T-helper 1 cell (primary cell): Measurements from ENCODE around the gene GPR153.
"Not testable (repeated sequence)": the region's sequence is repeated elsewhere in the genome, so short reads cannot be mapped to it uniquely, and the experiment has no call there.

Experiments used
- DNase-seq, 5 donors: peaks; one replicate each; pipeline ENCODE4 v3.0.0-alpha.2; 2012 to 2020

GPR153 gene

DNA sequence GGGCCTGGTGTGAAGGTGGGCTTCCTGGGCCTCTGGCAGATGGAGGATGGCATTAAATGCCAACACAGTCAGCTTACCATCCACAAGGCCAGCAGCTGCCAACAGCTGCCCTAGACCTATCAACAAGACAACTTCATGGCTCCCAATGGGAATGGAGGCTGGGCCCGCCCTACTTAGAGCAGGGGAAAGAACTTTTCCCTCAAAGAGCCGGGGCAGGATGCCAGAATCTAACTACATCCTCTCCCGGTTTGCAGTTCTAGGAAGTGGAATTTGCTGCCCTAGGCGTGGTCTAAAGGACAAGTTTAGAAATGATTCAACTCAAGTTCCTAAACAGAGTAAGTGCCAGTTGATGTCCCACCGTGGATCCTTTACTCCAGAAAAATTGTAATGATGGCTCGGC lies 38.3 kb downstream of the GPR153 start:
- no peak for DNase-seq

DNA sequence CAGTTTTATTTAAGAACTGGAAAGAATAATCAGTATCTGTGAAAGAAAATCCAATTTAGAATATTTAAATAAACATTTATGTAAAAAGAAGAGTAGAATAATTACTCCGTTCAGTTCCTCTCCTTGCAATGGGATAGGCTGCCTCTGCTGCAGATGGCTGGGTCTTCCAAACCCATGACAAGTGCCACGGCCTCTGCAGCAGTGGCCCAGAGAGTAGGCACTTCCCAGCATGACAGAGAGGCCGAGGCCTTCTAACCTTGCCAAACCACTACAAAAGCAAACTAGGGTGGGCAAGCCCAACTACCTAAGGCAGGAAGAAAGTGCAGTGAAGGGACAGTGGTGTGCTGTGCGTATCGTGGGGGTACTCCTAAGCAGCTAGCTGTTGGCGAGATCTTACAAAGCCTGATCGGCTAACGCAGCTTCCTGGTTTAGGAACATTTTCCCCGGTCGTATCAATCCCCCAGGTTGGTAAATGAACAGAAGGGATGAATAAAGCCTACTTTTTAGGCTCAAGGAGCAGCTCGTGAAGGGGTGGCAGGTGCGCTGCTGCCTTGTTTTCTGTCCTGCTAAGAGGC lies 39.6 kb downstream of the GPR153 start:
- DNase-seq = no peak

GRCh38 chr1:6220236-6220635 lies 40.7 kb downstream of the GPR153 start:
- no peak for DNase-seq

DNA sequence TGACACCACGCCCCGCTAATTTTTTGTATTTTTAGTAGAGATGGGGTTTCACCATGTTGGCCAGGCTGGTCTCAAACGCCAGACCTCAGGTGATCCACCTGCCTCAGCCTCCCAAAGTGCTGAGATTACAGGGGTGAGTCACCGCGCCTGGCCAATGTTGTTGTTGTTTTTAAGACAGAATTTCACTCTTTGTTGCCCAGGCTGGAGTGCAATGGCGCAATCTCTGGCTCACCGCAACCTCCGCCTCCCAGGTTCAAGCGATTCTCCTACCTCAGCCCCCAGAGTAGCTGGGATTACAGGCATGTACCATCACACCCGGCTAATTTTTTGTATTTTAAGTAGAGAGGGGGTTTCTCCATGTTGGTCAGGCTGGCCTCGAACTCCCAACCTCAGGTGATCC lies 41.3 kb downstream of the GPR153 start:
- not testable (repeated sequence) for DNase-seq

DNA sequence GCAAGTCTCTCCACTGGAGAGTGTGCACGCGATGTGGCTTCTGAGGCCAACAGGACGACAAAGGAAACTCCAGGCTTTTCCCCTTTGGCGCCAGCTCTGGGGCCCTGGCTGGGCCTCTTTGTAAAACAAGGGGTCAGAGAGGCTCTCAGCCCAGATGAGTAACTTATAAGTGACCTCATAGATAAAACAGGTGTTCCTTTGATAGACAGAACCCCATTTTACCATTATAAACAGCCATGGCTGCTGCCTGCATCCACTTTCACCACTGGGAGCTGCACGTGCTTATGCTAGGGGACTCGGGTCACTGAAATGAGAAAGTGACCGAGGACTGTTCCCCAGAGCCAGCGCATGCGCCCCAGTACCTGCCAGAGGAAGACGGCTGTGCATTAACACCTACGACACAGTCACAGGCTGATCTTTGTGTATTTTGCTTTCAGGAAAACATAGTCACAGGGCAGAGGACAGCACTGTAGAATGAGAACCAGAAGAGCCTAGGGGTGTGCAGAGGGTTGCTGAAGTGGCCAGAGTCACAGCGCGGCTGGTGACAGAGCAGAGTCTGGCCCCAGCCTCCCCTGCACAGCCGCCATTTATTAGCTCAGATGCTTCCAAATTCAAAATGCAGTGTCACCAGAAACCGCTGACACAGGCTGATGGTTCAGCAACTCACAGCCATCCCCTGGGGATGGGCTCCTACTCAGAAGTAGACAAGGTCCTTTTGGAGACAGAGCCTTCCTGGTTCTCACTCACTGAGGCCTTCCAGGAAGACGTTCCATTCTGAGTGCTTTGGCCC lies 42.3 kb downstream of the GPR153 start:
- DNase-seq = no peak

DNA sequence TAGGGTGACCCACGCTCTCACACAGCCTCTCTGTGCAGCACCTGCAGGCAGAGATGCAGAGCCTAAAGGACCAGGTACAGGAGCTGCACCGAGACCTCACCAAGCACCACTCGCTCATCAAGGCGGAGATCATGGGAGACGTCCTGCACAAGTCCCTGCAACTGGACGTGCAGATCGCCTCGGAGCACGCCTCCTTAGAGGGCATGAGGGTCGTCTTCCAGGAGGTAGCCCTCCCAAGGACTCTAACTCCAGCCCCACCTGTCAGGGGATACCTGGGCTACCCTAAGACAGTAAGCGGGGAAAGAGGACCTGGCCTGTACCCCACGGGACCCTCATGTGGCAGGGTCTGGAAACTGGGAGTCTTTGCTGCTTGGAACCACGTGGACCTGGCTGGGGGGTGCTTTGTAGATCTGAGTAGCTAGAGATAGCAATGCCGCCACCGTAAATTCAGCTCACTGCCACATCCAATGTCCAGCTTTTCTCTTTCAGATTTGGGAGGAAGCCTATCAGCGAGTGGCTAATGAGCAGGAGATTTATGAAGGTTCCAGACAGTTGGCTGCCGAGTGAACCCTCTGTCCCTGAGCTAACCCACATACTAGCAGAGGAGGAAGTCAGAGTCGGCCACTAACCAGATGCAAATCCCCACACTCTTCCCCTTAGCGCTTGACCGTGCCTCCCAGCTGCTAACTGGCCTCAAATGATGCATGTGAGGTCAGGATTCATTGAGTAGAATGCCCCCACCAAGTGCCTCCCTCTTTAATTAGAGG lies 48.5 kb downstream of the GPR153 start:
- no peak for DNase-seq

DNA sequence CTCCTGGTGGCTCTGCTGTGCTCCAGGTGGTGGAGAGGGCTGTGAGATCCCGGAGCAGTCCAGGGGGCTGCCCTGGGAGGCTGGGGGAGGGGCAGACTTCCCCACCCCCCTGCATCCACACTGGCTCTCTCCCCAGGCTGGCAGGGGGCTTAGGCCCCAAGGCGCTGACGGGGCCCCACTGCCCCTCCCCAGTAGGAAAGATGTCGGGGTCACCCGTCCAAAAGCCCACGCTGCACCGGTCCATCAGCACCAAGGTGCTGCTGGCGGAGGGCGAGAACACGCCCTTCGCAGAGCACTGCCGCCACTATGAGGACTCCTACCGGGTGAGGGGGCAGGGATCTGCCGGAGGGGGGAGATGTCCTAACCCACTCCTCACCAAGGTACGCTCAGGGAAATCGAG lies 49.2 kb downstream of the GPR153 start:
- no peak for DNase-seq

DNA sequence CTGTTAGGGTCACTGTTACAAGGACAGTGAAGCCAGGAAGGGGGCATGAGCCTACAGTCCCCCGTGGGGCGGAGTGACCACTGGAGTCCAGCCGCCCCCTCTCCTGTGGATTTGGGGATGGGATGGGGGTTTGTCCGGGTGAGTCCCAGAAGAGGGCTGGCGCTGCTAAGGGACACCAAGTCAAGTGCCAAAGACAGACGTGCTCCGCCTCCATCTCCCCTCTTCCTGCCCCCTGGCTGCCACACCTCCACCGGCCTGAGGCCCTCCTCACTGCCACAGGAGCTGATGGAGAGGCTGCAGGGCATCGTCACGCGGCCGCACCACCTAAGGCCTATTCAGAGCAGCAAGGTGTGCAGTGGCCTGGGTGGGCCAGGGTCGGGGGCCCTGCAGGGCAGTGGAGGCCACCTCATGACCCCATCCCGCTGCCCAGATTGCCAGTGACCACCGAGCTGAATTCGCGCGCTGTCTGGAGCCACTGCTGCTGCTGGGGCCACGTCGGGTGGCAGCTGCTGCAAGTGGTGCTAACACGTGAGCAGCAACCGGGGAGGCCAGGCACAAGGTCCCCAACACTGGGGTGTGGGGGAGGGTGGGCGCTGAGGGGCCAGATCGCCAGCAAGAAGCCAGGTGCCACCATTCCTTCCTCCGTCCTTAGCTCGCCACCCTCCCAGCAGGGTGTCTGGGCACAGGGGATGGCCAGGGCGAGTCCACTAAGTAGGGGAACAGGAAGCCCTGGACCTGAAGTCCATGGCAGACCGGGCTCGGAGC lies 50.1 kb downstream of the GPR153 start:
- no peak for DNase-seq

DNA sequence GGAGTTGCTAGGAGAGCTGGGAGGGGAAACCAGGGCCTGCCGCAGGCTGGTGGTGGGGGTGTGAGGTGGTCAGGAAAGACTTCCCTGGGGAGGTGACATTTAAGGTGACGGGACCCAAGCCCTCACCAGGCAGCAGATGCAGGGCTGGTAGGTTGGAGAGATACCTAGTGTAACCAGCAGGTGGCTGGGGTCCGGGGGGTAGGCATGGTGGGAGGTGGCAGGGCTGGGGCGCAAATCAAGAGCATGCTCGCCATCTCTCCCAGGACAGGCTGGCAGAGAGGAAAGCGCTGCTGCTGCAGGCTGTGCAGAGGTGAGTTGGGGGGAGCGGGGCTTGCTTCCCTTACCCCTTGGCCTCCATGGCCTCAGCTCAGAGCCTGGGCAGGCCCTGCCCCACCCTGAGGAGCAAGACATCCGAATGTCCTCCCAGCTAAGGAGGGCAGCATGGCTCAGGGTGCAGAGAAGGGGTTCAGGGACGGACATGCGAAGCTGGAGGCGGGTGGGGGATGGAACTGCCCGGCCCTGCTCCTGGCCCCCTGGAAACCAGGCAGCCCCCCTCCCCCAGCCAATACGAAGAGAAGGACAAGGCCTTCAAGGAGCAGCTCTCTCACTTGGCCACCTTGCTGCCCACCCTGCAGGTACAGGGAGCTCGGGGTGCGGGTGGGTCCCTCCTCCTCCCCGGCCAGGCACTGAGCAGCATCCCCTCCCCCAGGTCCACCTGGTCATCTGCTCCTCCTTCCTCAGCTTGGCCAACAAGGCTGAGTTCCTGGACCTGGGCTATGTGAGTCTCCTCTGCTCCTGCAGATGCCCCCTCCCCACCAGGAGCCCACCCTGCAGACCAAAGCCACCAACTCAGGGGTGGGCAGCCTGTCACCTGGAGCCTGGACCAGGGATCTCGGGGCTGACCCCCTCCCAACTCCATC lies 51.0 kb downstream of the GPR153 start:
- DNase-seq = no peak

DNA sequence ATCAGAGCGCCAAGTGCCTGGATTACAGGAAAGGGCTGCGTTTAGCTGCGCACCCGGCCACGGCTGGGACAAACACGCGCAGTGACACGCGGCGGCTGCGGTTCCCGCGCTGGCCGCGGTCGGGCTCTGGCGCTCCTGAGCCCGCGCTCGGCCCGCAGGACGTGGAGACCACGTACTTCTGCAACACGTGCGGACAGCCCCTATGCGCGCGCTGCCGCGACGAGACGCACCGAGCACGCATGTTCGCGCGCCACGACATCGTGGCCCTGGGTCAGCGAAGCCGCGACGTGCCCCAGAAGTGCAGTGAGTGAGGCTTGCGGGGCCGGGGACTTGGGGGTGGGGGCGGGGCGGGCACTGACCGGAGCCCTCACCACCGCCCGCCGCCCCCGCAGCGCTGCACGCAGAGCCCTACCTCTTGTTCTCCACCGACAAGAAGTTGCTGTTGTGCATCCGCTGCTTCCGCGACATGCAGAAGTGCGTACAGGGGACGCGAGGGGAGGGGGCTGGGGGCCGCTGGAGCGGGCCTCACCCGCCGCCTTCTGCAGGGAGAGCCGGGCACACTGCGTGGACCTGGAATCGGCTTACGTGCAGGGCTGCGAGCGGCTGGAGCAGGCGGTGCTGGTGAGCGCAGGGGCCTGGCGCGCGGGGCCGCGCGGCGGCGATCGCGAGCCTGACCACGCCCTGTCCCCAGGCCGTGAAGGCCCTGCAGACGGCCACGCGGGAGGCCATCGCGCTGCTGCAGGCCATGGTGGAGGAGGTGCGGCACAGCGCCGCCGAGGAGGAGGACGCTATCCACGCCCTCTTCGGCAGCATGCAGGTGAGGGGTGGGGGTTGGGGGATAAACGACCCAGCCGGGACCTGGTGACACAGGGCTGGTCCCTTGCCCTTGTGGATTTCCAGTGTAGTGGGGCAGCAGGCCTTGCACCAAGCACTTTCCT lies 51.9 kb downstream of the GPR153 start:
- peak in 1 of 5 donors; percentile 29 for DNase-seq

- no peak for DNase-seq
Measured at GRCh38 chr1:6207921-6208320, 53.0 kb downstream of the GPR153 start.

- no peak for DNase-seq
Measured at GRCh38 chr1:6207075-6207885, 53.6 kb downstream of the GPR153 start.

GRCh38 chr1:6206520-6206855 lies 54.4 kb downstream of the GPR153 start:
- DNase-seq = no peak

- DNase-seq = peak; percentile 41 to 67 (median 53)
Measured at GRCh38 chr1:6205849-6206519, 54.9 kb downstream of the GPR153 start, which contains the start of gene RNF207. RNF207 (plus strand) TSS chr1:6206119; CDS start chr1:6206536, 417 bp downstream.

GRCh38 chr1:6202256-6202655 lies 58.6 kb downstream of the GPR153 start:
- DNase-seq = no peak

- no peak for DNase-seq
Measured at GRCh38 chr1:6200188-6200809, 60.6 kb downstream of the GPR153 start.

DNA sequence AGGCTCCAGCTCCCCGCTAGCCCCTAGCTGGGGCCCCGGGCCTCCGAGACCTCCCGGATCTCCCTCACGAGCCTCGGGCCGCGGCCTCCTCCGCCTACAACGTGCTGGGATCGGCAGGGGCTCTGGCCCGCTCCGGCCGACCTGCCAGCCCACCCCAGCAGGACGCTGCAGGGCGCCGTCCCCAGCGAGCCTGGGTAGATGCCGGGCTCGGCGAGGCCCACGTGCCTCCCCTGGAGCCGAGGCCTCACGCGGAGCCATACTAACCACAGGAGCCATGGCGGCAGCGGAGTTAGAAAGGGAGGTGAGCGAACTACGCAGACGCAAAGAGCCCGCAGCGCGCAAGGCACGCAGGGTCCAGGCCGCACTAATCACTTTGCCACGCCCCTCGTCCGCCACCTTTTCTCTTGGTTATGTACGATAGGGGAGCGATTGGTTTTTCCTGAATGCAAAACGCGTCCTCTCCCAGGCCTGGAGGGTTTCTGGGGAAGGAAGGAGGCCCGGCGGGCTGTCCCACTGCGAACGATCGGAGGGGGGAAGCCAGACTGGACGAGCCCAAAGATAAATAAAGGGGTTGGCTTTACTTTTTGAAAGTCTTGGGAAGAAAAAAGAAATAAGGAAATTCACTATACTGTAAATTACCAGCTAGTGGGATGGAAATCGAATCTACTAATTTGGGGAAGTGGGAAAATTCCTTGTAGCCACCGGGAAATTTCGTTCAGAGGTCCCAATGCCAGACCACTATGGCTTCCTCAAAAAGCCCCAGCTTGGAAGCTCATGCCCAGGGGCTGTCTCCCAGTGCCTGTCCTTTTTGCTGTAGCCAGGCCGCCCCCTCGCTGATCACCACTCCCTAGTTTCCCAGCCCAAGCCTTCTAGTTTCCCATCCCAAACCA lies 61.4 kb downstream of the GPR153 start, which contains the start of gene RPL22:
Gene RPL22, minus strand, starts transcription at position 298 of the 890 bp plus-strand sequence. Its CDS starts 22 bp downstream, at position 276.
- peak; percentile 92 to 99 (median 96) for DNase-seq
